SK-N-SH treated with all-trans-retinoic acid at 6 μM for 48 hours (cell line): ENCODE measurements around the gene SH2D3A.

Experiments used
- ATAC-seq: fragments of 200-7000 bp; cut with Tn5 transposase; 3 replicates; pipeline ENCODE4 v1.9.1; 2020; ENCODE audit warnings: mild to moderate bottlenecking, moderate library complexity
- ARNTL ChIP-seq: fragments of 450-650 bp; formaldehyde crosslinking; IDR thresholded peaks from 2 replicates; pipeline ENCODE4 v1.5.0; 2020; ENCODE audit warnings: low read depth, mild to moderate bottlenecking, moderate library complexity, borderline replicate concordance
- BACH2 ChIP-seq: fragments of 250-450 bp; sonication (Bioruptor Pico); IDR thresholded peaks from 2 replicates; pipeline ENCODE4 v1.9.0; 2021; ENCODE audit warnings: mild to moderate bottlenecking, borderline replicate concordance
- CSDC2 ChIP-seq: fragments of 250-450 bp; sonication (Bioruptor Pico); IDR thresholded peaks from 2 replicates; pipeline ENCODE4 v1.5.0; 2020; ENCODE audit warnings: mild to moderate bottlenecking, moderate library complexity
- CSRNP3 ChIP-seq: fragments of 250-450 bp; sonication (Bioruptor Pico); IDR thresholded peaks from 2 replicates; pipeline ENCODE4 v1.5.1; 2021; ENCODE audit warnings: mild to moderate bottlenecking, moderate library complexity
- ESRRG ChIP-seq: fragments of 250-450 bp; sonication (Bioruptor Pico); IDR thresholded peaks from 2 replicates; pipeline ENCODE4 v1.6.1; 2021; ENCODE audit warnings: mild to moderate bottlenecking
- GLIS3 ChIP-seq: fragments of 250-450 bp; sonication (Bioruptor Pico); IDR thresholded peaks from 2 replicates; pipeline ENCODE4 v1.5.0; 2020; ENCODE audit warnings: mild to moderate bottlenecking, moderate library complexity
- ISL1 ChIP-seq: fragments of 250-450 bp; sonication (Bioruptor Pico); IDR thresholded peaks from 2 replicates; pipeline ENCODE4 v2.1.2; 2022; ENCODE audit warnings: mild to moderate bottlenecking, moderate library complexity
- PATZ1 ChIP-seq: fragments of 250-450 bp; sonication (Bioruptor Pico); IDR thresholded peaks from 2 replicates; pipeline ENCODE4 v1.8.0; 2020; ENCODE audit warnings: mild to moderate bottlenecking, moderate library complexity, borderline replicate concordance
- POU6F1 ChIP-seq: fragments of 250-450 bp; sonication (Bioruptor Pico); IDR thresholded peaks from 2 replicates; pipeline ENCODE4 v1.8.0; 2021; ENCODE audit warnings: low read depth, mild to moderate bottlenecking, moderate library complexity, borderline replicate concordance
- PPARA ChIP-seq: fragments of 250-450 bp; sonication (Bioruptor Pico); IDR thresholded peaks from 2 replicates; pipeline ENCODE4 v1.5.0; 2020; ENCODE audit warnings: mild to moderate bottlenecking, borderline replicate concordance
- RARB ChIP-seq: fragments of 250-450 bp; sonication (Bioruptor Pico); IDR thresholded peaks from 2 replicates; pipeline ENCODE4 v1.8.0; 2021; ENCODE audit warnings: mild to moderate bottlenecking, moderate library complexity
- SNAI2 ChIP-seq: fragments of 250-450 bp; sonication (Bioruptor Pico); IDR thresholded peaks from 2 replicates; pipeline ENCODE4 v1.5.0; 2020; ENCODE audit warnings: mild to moderate bottlenecking, moderate library complexity
- TCF4 ChIP-seq: fragments of 250-450 bp; sonication (Bioruptor Pico); IDR thresholded peaks from 2 replicates; pipeline ENCODE4 v1.8.0; 2021; ENCODE audit warnings: mild to moderate bottlenecking, moderate library complexity, borderline replicate concordance
- TOX ChIP-seq: fragments of 250-450 bp; sonication (Bioruptor Pico); IDR thresholded peaks from 2 replicates; pipeline ENCODE4 v1.8.0; 2021; ENCODE audit warnings: mild to moderate bottlenecking, moderate library complexity, borderline replicate concordance
- TSHZ2 ChIP-seq: fragments of 250-450 bp; sonication (Bioruptor Pico); IDR thresholded peaks from 2 replicates; pipeline ENCODE4 v1.5.0; 2020; ENCODE audit warnings: mild to moderate bottlenecking, moderate library complexity
- ZC3H10 ChIP-seq: fragments of 250-450 bp; sonication (Bioruptor Pico); IDR thresholded peaks from 2 replicates; pipeline ENCODE4 v1.5.1; 2021; ENCODE audit warnings: mild to moderate bottlenecking, moderate library complexity
- ZFP3 ChIP-seq: fragments of 250-450 bp; sonication (Bioruptor Pico); IDR thresholded peaks from 2 replicates; pipeline ENCODE4 v1.5.0; 2020; ENCODE audit warnings: mild to moderate bottlenecking, moderate library complexity
- ZFP30 ChIP-seq: fragments of 450-650 bp; formaldehyde crosslinking; IDR thresholded peaks from 2 replicates; pipeline ENCODE4 v1.5.0; 2022; ENCODE audit warnings: mild to moderate bottlenecking, moderate library complexity
- ZNF565 ChIP-seq: fragments of 450-650 bp; formaldehyde crosslinking; conservative IDR thresholded peaks from 2 replicates; pipeline ENCODE4 v1.5.0; 2020; ENCODE audit warnings: low read depth, mild to moderate bottlenecking, moderate library complexity
- ZNF70 ChIP-seq: fragments of 450-650 bp; formaldehyde crosslinking; IDR thresholded peaks from 2 replicates; pipeline ENCODE4 v1.5.0; 2020; ENCODE audit warnings: mild to moderate bottlenecking, moderate library complexity
- ZNF8 ChIP-seq: fragments of 450-650 bp; formaldehyde crosslinking; IDR thresholded peaks from 2 replicates; pipeline ENCODE4 v1.5.0; 2020; ENCODE audit warnings: mild to moderate bottlenecking, moderate library complexity
- TF ChIP-seq, protein P1 (sequence below): fragments of 250-450 bp; sonication (Bioruptor Pico); IDR thresholded peaks from 2 replicates; pipeline ENCODE4 v1.5.1; 2020; ENCODE audit warnings: low read depth, mild to moderate bottlenecking, moderate library complexity

The SH2D3A gene

DNA sequence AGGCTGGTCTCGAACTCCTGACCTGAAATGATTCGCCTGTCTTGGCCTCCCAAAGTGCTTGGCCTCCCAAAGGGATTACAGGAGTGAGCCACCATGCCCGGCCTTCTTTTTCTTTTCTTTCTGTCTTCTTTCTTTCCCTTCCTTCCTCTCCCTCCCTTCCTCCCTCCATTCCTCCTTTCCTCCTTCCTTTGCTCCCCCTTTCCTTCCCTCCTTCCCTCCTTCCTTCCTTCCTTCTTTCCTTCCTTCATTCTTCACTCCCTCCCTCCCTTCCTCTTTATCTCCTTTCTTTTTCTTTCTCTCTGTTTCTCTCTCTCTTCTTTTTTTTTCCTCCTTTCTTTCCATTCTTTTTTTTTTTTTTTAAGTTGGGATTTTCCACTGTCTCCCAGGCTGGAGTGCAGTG, 58.9 kb downstream of the SH2D3A start (continued):
- TF ChIP-seq, protein P1, sequence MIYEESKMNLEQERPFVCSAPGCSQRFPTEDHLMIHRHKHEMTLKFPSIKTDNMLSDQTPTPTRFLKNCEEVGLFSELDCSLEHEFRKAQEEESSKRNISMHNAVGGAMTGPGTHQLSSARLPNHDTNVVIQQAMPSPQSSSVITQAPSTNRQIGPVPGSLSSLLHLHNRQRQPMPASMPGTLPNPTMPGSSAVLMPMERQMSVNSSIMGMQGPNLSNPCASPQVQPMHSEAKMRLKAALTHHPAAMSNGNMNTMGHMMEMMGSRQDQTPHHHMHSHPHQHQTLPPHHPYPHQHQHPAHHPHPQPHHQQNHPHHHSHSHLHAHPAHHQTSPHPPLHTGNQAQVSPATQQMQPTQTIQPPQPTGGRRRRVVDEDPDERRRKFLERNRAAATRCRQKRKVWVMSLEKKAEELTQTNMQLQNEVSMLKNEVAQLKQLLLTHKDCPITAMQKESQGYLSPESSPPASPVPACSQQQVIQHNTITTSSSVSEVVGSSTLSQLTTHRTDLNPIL (CRISPR knock-in tag), result no peak
- TF ChIP-seq PPARA (CRISPR knock-in tag), result no peak
- no peak for TF ChIP-seq ISL1
- TF ChIP-seq CSDC2 (CRISPR knock-in tag), result no peak
- TF ChIP-seq POU6F1 (CRISPR knock-in tag), result no peak
- TF ChIP-seq GLIS3 (CRISPR knock-in tag), result no peak

DNA sequence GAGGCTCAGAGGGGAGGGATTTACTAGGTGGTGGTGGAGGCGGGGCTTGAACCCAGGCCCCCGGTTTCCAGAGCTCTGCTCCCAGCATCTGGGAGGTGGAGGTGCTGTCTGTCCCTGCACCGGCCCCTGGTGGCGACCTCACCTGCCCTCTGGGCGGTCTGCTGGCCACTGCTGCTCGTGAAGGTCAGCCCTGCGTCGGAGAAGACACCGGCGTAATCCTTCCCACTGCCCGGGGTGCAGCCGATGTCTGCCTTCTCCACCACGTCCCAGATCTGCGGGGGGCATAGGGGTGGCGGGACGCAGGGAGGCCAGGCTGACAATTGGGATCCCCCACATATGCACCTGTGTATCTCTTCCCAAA, 59.6 kb downstream of the SH2D3A start:
- TF ChIP-seq ZFP3, result no peak
- TF ChIP-seq TOX (CRISPR knock-in tag), result no peak
- TF ChIP-seq ZNF8 (CRISPR knock-in tag), result no peak
- no peak for TF ChIP-seq ESRRG (CRISPR knock-in tag)
- TF ChIP-seq BACH2, result no peak
- TF ChIP-seq TCF4 (CRISPR knock-in tag), result no peak
- TF ChIP-seq, protein P1 (CRISPR knock-in tag), result no peak
- TF ChIP-seq ZNF70, result no peak
- no peak for TF ChIP-seq PPARA (CRISPR knock-in tag)
- TF ChIP-seq ZC3H10, result no peak
- TF ChIP-seq CSDC2 (CRISPR knock-in tag), result no peak
- no peak for TF ChIP-seq SNAI2 (CRISPR knock-in tag)
- no peak for TF ChIP-seq ARNTL
- no peak for TF ChIP-seq TSHZ2 (CRISPR knock-in tag)
- TF ChIP-seq POU6F1 (CRISPR knock-in tag), result no peak
- TF ChIP-seq GLIS3 (CRISPR knock-in tag), result no peak
- ATAC-seq, result no peak

DNA sequence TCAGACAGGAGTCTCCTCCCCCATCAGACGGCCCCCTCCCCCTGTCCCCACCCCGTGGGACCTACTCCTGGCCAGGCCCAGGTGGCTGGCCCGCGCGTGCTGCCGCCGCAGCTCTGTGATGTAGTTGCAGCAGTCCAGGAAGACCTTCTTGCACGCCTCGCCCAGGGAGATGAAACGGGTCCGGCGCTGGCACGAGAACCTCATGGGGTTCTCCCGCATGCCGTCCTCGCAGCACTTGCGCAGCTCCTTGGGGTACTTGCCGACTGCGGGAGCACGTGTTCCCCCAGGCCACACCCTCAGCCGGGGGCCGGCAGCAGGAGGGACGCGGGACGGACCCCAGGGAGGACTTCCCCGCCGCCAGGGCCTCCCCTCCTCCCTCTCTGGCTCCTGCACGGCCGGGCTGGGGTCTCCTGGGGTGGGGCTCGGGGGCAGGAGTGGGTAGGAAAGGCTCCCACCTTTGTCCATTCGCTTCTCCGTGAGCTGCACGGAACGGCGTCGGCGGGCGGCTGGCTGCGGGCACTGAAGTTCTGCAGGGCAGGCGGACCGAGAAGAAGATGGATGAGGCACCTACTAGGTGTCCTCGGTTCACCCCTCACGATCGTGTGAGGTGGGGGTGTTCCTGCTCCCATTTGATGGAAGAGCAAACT, 60.1 kb downstream of the SH2D3A start:
- no peak for ATAC-seq
- TF ChIP-seq, protein P1 (CRISPR knock-in tag), result no peak
- no peak for TF ChIP-seq RARB (CRISPR knock-in tag)
- TF ChIP-seq TOX (CRISPR knock-in tag), result no peak
- TF ChIP-seq CSRNP3, result no peak
- TF ChIP-seq ZNF565 (CRISPR knock-in tag), result no peak
- TF ChIP-seq PPARA (CRISPR knock-in tag), result no peak
- TF ChIP-seq ZNF8 (CRISPR knock-in tag), result no peak
- TF ChIP-seq BACH2, result no peak
- TF ChIP-seq TCF4 (CRISPR knock-in tag), result no peak
- no peak for TF ChIP-seq ZC3H10
- no peak for TF ChIP-seq PATZ1
- no peak for TF ChIP-seq ZFP3
- TF ChIP-seq ZFP30, result no peak
